Retinal pigment epithelial cell (primary cell): Measurements from ENCODE around the gene EML1.

ENCODE experiments used
- DNase-seq: peaks from one replicate; pipeline ENCODE4 v3.0.0-alpha.2; 2010; ENCODE audit warnings: low read depth
- H3K4me3 ChIP-seq: 2 replicates; pipeline ENCODE4 v1.5.1; 2011; ENCODE audit warnings: mild to moderate bottlenecking, low read length, control low read depth, moderate library complexity
- CTCF ChIP-seq: conservative IDR thresholded peaks from 2 replicates; pipeline ENCODE4 v1.5.1; 2011; ENCODE audit warnings: low read depth, low read length, control low read depth, inconsistent platforms

The EML1 gene

DNA sequence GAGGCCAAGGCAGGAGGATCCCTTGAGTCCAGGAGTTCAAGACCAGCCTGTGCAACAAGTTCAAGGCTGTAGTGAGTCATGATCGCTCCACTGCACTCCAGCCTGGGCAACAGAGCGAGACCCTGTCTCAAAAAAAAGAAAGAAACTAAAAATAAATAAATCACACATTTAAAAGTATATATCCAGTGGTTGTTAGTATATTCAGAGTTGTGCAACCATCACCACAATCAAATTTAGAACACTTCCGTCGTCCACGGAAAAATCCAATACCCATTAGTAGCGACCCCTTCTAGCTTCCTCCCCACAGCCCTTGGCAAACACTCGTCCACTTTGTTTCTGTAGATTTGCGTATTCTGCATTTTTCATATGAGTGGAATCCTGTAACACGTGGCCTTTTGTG lies 44.7 kb upstream of the EML1 start:
- no peak overlapping the region for H3K4me3 ChIP-seq
- DNase-seq, result no peak
- no peak for TF ChIP-seq CTCF

DNA sequence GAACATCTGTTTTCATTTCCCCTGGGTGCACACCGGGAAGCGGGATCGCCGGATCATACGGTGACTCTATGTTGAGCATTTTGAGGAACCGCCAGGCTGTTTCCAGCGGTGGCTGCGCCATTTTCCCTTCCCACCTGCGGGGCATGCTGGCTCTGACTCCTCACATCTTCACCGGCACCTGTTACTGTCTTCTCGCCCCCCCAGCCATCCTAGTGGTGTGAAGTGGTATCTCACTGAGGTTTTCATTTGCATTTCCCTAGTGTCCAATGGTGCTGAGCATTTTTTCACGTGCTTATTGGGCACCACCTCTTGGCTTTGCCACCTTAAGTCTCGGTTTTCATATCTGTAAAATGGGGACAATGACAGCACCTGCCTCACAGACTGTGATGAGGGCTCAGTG lies 44.1 kb upstream of the EML1 start:
- DNase-seq, result no peak
- peak; percentile 26 for TF ChIP-seq CTCF

DNA sequence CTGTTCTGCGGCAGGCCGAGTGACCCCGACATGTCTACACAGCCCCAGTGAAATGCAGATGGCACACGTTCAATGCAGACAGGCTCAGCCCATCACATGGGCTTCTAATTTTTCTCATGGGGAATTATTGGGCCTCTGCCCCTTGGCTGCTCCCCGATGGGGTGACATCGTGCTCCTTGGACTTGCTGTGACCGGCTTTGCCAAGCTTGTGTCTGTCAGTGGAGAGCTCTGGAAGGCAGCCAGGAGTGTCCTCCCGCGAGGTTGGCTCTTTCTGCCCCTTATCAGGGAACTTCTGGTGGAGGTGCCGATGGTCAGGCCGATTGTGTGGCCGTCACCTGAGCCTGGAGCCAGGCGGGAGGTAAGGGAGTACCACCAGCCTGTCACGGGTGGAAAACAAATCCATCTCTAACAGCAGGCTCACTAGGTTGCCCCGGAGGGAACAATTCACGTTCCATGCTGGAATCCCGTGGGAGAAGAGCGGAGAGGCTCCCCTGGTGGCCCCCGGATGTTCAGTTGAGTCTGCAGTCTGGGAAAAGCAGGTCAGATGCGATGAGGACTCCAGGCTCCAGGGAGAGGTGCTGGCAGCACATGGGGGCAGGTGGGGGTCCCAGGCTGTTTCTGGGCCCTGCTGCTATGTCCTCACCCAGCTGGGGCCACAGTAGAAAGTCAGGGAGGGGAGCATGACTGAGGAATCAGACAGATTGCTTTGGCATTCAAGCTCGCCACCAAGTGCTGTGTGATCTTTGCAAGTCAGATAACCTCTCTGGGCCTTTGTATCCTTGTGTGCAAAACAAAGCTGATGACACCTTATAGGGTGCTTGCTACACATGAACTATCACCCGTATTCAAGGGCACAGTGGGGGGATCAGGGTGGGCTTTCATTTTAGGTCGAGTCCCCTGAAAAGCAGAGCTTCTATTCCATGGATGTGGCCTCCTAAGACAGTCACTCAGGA lies 43.2 kb upstream of the EML1 start:
- DNase-seq, result no peak
- no peak for TF ChIP-seq CTCF
- H3K4me3 ChIP-seq, result no peak overlapping the region

More for the DNA sequence above, 44.1 kb upstream of the EML1 start:
- H3K4me3 ChIP-seq, result no peak overlapping the region

DNA sequence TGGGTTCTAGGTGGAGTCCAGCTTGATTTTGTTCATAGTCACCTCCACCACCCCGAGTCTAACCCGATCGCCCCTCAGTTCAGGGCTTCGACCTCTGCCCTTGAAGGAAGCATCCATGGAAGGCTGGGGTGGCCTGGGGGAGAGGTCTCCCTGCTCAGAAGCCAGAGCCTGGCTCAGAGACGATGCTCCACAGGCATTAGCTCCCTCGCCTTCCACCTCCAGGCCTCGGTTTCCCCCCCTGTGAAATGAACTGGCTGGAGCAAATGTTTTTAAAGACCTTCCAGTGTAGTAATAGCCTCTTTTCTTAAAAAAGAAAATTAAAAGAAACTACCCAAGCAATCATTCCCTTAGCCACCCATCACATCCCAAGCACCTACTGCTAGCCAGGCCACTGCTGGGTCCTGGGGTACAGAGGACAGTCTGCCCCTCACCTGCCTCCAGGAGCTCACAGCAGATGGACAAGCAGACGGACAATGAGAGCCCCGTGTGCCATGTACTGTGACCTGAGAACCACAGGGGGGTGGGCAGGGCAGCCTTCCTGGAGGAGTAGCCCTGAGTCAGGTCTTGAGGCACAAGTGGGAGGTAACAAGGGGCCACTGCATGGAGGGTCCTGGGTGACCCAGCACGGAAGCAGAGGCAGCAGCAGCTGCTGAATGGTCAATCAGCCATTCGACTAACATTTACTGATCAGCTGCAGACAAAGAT lies 42.3 kb upstream of the EML1 start:
- no peak for DNase-seq
- no peak overlapping the region for H3K4me3 ChIP-seq
- TF ChIP-seq CTCF, result no peak

DNA sequence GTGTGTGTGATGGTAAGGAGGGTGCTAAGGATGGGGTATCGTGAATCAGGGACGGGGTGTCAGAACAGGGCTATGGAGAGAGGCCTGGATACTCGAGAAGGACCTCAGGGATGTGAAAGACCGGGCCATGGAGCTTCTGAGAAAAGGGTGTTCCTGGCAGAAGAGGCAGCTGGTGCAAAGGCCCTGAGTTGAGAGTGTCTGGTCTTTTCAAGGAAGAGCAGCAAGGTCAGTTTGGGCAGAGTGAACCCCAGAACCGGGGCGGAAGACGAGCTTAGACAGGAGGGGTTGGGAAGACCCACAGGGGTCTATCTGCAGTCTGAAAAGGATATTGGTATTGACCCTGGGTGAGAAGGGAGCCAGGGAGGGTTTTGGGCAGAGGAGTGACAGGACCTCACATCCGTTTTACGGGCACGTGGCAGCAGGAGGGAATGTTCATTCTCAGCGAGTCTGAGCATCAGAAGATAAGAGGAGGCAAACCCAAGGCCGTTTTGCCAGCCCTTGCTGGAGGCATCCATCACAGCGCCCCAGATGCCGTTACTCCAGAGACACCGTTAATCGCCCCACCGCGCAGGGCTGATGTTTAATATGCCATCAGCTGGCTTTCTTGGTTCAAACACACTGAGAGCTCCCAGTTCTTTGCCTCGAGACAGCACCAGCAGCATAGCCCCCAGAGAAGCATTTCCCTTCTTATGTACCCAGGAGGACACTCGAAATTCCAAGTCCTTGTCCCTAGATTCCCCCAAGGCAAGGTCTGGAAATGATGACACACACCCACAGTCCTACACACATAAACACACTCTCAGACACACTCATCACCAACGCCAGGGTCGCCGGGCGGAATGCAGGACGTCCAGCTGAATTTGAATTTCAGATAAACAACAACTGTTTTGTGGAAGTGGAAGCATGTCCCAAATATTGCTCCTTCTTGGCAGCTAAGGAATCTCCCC lies 41.4 kb upstream of the EML1 start:
- DNase-seq, result no peak
- no peak overlapping the region for H3K4me3 ChIP-seq
- no peak for TF ChIP-seq CTCF

- DNase-seq, result no peak
- no peak overlapping the region for H3K4me3 ChIP-seq
- TF ChIP-seq CTCF, result no peak
Measured at GRCh38 chr14:99752486-99753121, 40.6 kb upstream of the EML1 start.
